ENCODE data around the gene TUBA3E. TPM values are rescaled to one million over a fixed set of nuclear protein-coding genes. Genes with fewer than 3 reads are reported as not detected.
A peak's percentile ranks its signal among the peaks of the same experiment; 100 is the strongest.

The TUBA3E gene
- total and polyA plus RNA-seq, 2 of the 13 experiments (the other 11 are each of a cell fraction or from before 2014, with no cell fraction given): not detected

GRCh38 chr2:130181325-130181879, 16.8 kb downstream of the TUBA3E start, which contains the start of gene SMPD4 (continued):
- TF ChIP-seq ZBTB46 (CRISPR knock-in tag; IDR thresholded peaks at IDR 0.05; ENCODE audit: borderline replicate concordance) (peak; percentile 74; the same call in 1 of the 2 replicates), ZNF570 (CRISPR knock-in tag; IDR thresholded peaks at IDR 0.05; ENCODE audit: borderline replicate concordance) (no peak), ZBTB2 (CRISPR knock-in tag; IDR thresholded peaks at IDR 0.05; ENCODE audit: low read depth) (no peak; the same call in 1 of the 2 replicates), ZNF737 (CRISPR knock-in tag; IDR thresholded peaks at IDR 0.05; ENCODE audit: borderline replicate concordance) (peak; percentile 73; the same call in 1 of the 2 replicates), RARA (CRISPR knock-in tag; IDR thresholded peaks at IDR 0.05) (peak; percentile 49), ISX (CRISPR knock-in tag; conservative IDR thresholded peaks at IDR 0.05) (no peak), IKZF1 (IDR thresholded peaks at IDR 0.05) (no peak), RCOR2 (CRISPR knock-in tag; IDR thresholded peaks at IDR 0.05) (no peak), PHF21A (CRISPR knock-in tag; IDR thresholded peaks at IDR 0.05) (no peak; the same call in none of the 2 replicates), FOXA3 (CRISPR knock-in tag; IDR thresholded peaks at IDR 0.05) (peak; percentile 62; the same call in 1 of the 2 replicates), ZNF513 (CRISPR knock-in tag; conservative IDR thresholded peaks at IDR 0.05) (no peak), FOXA1 (IDR thresholded peaks at IDR 0.05) (no peak), FOXA1 (CRISPR knock-in tag; IDR thresholded peaks at IDR 0.05) (no peak), ZHX1 (CRISPR knock-in tag; IDR thresholded peaks at IDR 0.05; ENCODE audit: low read depth) (peak; percentile 85; the same call in 1 of the 2 replicates), ZNF235 (CRISPR knock-in tag; IDR thresholded peaks at IDR 0.05; ENCODE audit: borderline replicate concordance) (no peak), ZNF552 (CRISPR knock-in tag; IDR thresholded peaks at IDR 0.05; ENCODE audit: borderline replicate concordance) (0 out of 2 replicates have a peak, but pooled peaks have one; percentile 71), ZNF660 (CRISPR knock-in tag; IDR thresholded peaks at IDR 0.05; ENCODE audit: borderline replicate concordance, low read depth) (no peak)

All from HepG2 (cell line).